A172 (cell line): ENCODE results near the gene MAPKAPK5. TPM values are rescaled to one million over a fixed set of nuclear protein-coding genes. Genes with fewer than 3 reads are reported as not detected.
"Not testable (repeated sequence)": the region's sequence is repeated elsewhere in the genome, so short reads cannot be mapped to it uniquely, and the experiment has no call there.

Experiments
- DNase-seq: peaks from one replicate; pipeline ENCODE4 v3.0.0-alpha.2; 2015; ENCODE audit warnings: low spot score
- total RNA-seq: library from RNA; depleted of rRNA; stranded (reverse); fragments of >200 nt; shearing (Covaris generic); gene quantifications from 2 replicates; pipeline ENCODE4 v1.2.3, GENCODE V29; 2014

The MAPKAPK5 gene
- total RNA-seq, 1 experiment from 2014 or later: 43.8 TPM

GRCh38 chr12:111886662-111887545, 44.9 kb downstream of the MAPKAPK5 start:
- DNase-seq: no peak

GRCh38 chr12:111887926-111888745, 46.1 kb downstream of the MAPKAPK5 start:
- DNase-seq: no peak

- DNase-seq: no peak
Observed at GRCh38 chr12:111893287-111893686, 51.3 kb downstream of the MAPKAPK5 start.

- DNase-seq: no peak
Observed at GRCh38 chr12:111894556-111894955, 52.5 kb downstream of the MAPKAPK5 start.

- DNase-seq: no peak
Observed at GRCh38 chr12:111901182-111901581, 59.2 kb downstream of the MAPKAPK5 start.

- DNase-seq: no peak
Observed at GRCh38 chr12:111904446-111904975, 62.5 kb downstream of the MAPKAPK5 start.

GRCh38 chr12:111905502-111905901, 63.5 kb downstream of the MAPKAPK5 start:
- no peak for DNase-seq

GRCh38 chr12:111907740-111908139, 65.7 kb downstream of the MAPKAPK5 start:
- no peak for DNase-seq

- no peak for DNase-seq
Observed at GRCh38 chr12:111925171-111925570, 83.1 kb downstream of the MAPKAPK5 start.

- DNase-seq: no peak
Observed at GRCh38 chr12:111926631-111927030, 84.6 kb downstream of the MAPKAPK5 start.

GRCh38 chr12:111927346-111927745, 85.3 kb downstream of the MAPKAPK5 start:
- no peak for DNase-seq

GRCh38 chr12:111932241-111932640, 90.2 kb downstream of the MAPKAPK5 start:
- no peak for DNase-seq

- DNase-seq: no peak
Observed at GRCh38 chr12:111936869-111937268, 94.8 kb downstream of the MAPKAPK5 start.

GRCh38 chr12:111937429-111937828, 95.4 kb downstream of the MAPKAPK5 start:
- DNase-seq: no peak

GRCh38 chr12:111942557-111942956, 100.5 kb downstream of the MAPKAPK5 start:
- DNase-seq: peak; percentile 22

GRCh38 chr12:111943929-111944328, 101.9 kb downstream of the MAPKAPK5 start:
- no peak for DNase-seq

GRCh38 chr12:111950961-111951676, 109.1 kb downstream of the MAPKAPK5 start:
- not testable (repeated sequence) for DNase-seq
